Peyer's patch (tissue), 4 donors: Measurements from ENCODE around the gene CD37. TPM values are rescaled to one million over a fixed set of nuclear protein-coding genes. Genes with fewer than 3 reads are reported as not detected.
A peak's percentile ranks its signal among the peaks of the same experiment; 100 is the strongest.
"Not testable (repeated sequence)": the region's sequence is repeated elsewhere in the genome, so short reads cannot be mapped to it uniquely, and the experiment has no call there.

Experiments
- DNase-seq, 3 donors: peaks; one replicate each; pipeline ENCODE4 v3.0.0-alpha.2; 2017 to 2019
- H3K27ac ChIP-seq, 4 donors: fragments of 200-600 bp; sonication (generic); one replicate each; pipeline ENCODE4 v1.5.1; 2016 to 2019
- H3K27me3 ChIP-seq, 2 donors: fragments of 200-600 bp; sonication (generic); one replicate each; pipeline ENCODE4 v1.5.1; 2019
- H3K36me3 ChIP-seq, 3 donors: fragments of 200-600 bp; sonication (generic); one replicate each; pipeline ENCODE4 v1.5.1; 2016 to 2019
- H3K4me1 ChIP-seq, 4 donors: fragments of 200-600 bp; sonication (generic); one replicate each; pipeline ENCODE4 v1.5.1; 2016 to 2019
- H3K4me3 ChIP-seq, 4 donors: fragments of 200-600 bp; sonication (generic); 1 replicate in 3 of 4; 2 replicates in 1 of 4; pipeline ENCODE4 v1.5.1; 2016 to 2019; ENCODE audit warnings: mild to moderate bottlenecking in 1 of 4
- H3K9me3 ChIP-seq, 4 donors: fragments of 200-600 bp; sonication (generic); one replicate each; pipeline ENCODE4 v1.5.1; 2016 to 2019; ENCODE audit warnings: mild to moderate bottlenecking in 1 of 4
- CTCF ChIP-seq, 6 experiments: fragments of 450-650 bp in 4 of 6; fragments of 200-600 bp in 2 of 6; sonication (generic) in 1 of 6; IDR thresholded peaks; one replicate each; pipeline ENCODE4 v1.5.1; 2017 to 2019; ENCODE audit warnings: antibody characterized with exemption in 6 of 6, mild to moderate bottlenecking in 3 of 6, moderate library complexity in 1 of 6
- POLR2A ChIP-seq, 2 donors: fragments of 450-650 bp; IDR thresholded peaks; one replicate each; pipeline ENCODE4 v1.5.1; 2017; ENCODE audit warnings: antibody characterized with exemption in 2 of 2, mild to moderate bottlenecking in 2 of 2, moderate library complexity in 2 of 2
- total RNA-seq, 4 donors: library from RNA; depleted of rRNA; stranded (reverse); fragments of >200 nt; gene quantifications; one replicate each; pipeline ENCODE4 v1.1.0, GENCODE V29; 2016

The CD37 gene
- total RNA-seq, 4 donors from 2014 or later: 12.3 to 203 (median 48.4) TPM

- Histone ChIP-seq H3K9me3 (no peaks in the 10 kb centered on the region), H3K4me3 (no peak overlapping the region), H3K27me3 (no peaks in the 10 kb centered on the region), H3K4me1 (no peaks in the 10 kb centered on the region), H3K27ac (no peak overlapping the region), H3K36me3 (no peaks in the 10 kb centered on the region)
- no peak for DNase-seq
- TF ChIP-seq CTCF (IDR thresholded peaks at IDR 0.05): no peak
- TF ChIP-seq POLR2A (IDR thresholded peaks at IDR 0.05): no peak
Observed at GRCh38 chr19:49309087-49309486, 26.1 kb upstream of the CD37 start.

- TF ChIP-seq CTCF (IDR thresholded peaks at IDR 0.05) (no peak), POLR2A (IDR thresholded peaks at IDR 0.05) (no peak)
- no peak for DNase-seq
- Histone ChIP-seq H3K9me3 (no peaks in the 10 kb centered on the region), H3K27me3 (no peaks in the 10 kb centered on the region), H3K4me3 (no peak overlapping the region), H3K36me3 (no peaks in the 10 kb centered on the region), H3K4me1 (no peaks in the 10 kb centered on the region), H3K27ac (no peak overlapping the region)
Observed at GRCh38 chr19:49315111-49315510, 20.1 kb upstream of the CD37 start.

- DNase-seq: no peak
- Histone ChIP-seq H3K9me3 (no peaks in the 10 kb centered on the region), H3K27me3 (no peaks in the 10 kb centered on the region), H3K4me3 (no peak overlapping the region), H3K4me1 (no peaks in the 10 kb centered on the region), H3K27ac (no peak overlapping the region), H3K36me3 (no peaks in the 10 kb centered on the region)
- no peak for TF ChIP-seq POLR2A (IDR thresholded peaks at IDR 0.05)
- no peak for TF ChIP-seq CTCF (IDR thresholded peaks at IDR 0.05)
Observed at GRCh38 chr19:49316284-49316683, 18.9 kb upstream of the CD37 start.

GRCh38 chr19:49318296-49318695 is 16.9 kb upstream of the CD37 start:
- no peak overlapping the region for H3K27ac ChIP-seq
- TF ChIP-seq POLR2A (IDR thresholded peaks at IDR 0.05): no peak
- TF ChIP-seq CTCF (IDR thresholded peaks at IDR 0.05): no peak
- H3K4me1 ChIP-seq: no peaks in the 10 kb centered on the region
- H3K27me3 ChIP-seq: no peaks in the 10 kb centered on the region
- DNase-seq: no peak
- no peaks in the 10 kb centered on the region for H3K9me3 ChIP-seq
- no peaks in the 10 kb centered on the region for H3K36me3 ChIP-seq
- no peak overlapping the region for H3K4me3 ChIP-seq

- TF ChIP-seq CTCF (IDR thresholded peaks at IDR 0.05) (no peak), POLR2A (IDR thresholded peaks at IDR 0.05) (no peak)
- Histone ChIP-seq H3K9me3 (no peaks in the 10 kb centered on the region), H3K27ac (peak within 1 kb of the TSS in 2 of 4 donors; percentile 41 to 89), H3K4me3 (no peak within 1 kb of the TSS), H3K27me3 (no peaks in the 10 kb centered on the region), H3K4me1 (peaks cover 0 to 13% (median 0%) of the 10 kb centered on the region in 4 donors), H3K36me3 (no peaks in the 10 kb centered on the region)
- no peak for DNase-seq
Observed at GRCh38 chr19:49324801-49325576, 10.2 kb upstream of the CD37 start, which contains the start of gene SLC6A16. Gene SLC6A16, minus strand, starts transcription at chr19:49325191. Its CDS starts 13,844 bp downstream, at chr19:49311347.

GRCh38 chr19:49325756-49326155 is 9.4 kb upstream of the CD37 start:
- not testable (repeated sequence) for H3K27me3 ChIP-seq, DNase-seq, H3K9me3 ChIP-seq, H3K4me3 ChIP-seq, H3K36me3 ChIP-seq
- peak overlapping the region in 2 of 4 donors; percentile 41 to 89 for H3K27ac ChIP-seq
- H3K4me1 ChIP-seq: peaks cover 0 to 13% (median 0%) of the 10 kb centered on the region in 4 donors
